NCI-H748 (cell line): Measurements from ENCODE around the gene NFE2L3.
A peak's percentile ranks its signal among the peaks of the same experiment; 100 is the strongest.

Experiments
- DNase-seq: peaks from one replicate; lab custom pipeline; 2025; ENCODE audit not compliant: unreplicated experiment; lab: John Stamatoyannopoulos, UW

Gene NFE2L3

GRCh38 chr7:26198133-26198780 lies 46.3 kb downstream of the NFE2L3 start:
- DNase-seq: peak; percentile 17

- DNase-seq: no peak
These were observed 46.8 kb downstream of the NFE2L3 start for GRCh38 chr7:26198781-26199169.

- DNase-seq: peak; percentile 75
These were observed 47.5 kb downstream of the NFE2L3 start for GRCh38 chr7:26199301-26200037.

GRCh38 chr7:26200038-26200443 lies 48.0 kb downstream of the NFE2L3 start:
- peak; percentile 79 for DNase-seq

GRCh38 chr7:26200444-26201246 lies 48.6 kb downstream of the NFE2L3 start, which contains the start of gene HNRNPA2B1:
Gene HNRNPA2B1 (minus strand): TSS chr7:26200746. CDS start chr7:26200577, 169 bp downstream.
- DNase-seq: peak; percentile 99

- DNase-seq: peak; percentile 97
These were observed 49.4 kb downstream of the NFE2L3 start, which contains the start of gene CBX3 for GRCh38 chr7:26201247-26202018. Gene CBX3 (plus strand): TSS chr7:26201745. CDS start chr7:26202999, 1,254 bp downstream.

- DNase-seq: peak; percentile 75
These were observed 50.3 kb downstream of the NFE2L3 start for GRCh38 chr7:26202019-26202990.

GRCh38 chr7:26203016-26203415 lies 51.0 kb downstream of the NFE2L3 start:
- DNase-seq: no peak

- no peak for DNase-seq
These were observed 56.0 kb downstream of the NFE2L3 start for GRCh38 chr7:26208040-26208439.

- no peak for DNase-seq
These were observed 61.1 kb downstream of the NFE2L3 start for GRCh38 chr7:26212921-26213718.

GRCh38 chr7:26213807-26214515 lies 62.0 kb downstream of the NFE2L3 start:
- DNase-seq: no peak

GRCh38 chr7:26216049-26216448 lies 64.1 kb downstream of the NFE2L3 start:
- DNase-seq: no peak

- DNase-seq: no peak
These were observed 72.4 kb downstream of the NFE2L3 start for GRCh38 chr7:26224359-26224758.

GRCh38 chr7:26227987-26228386 lies 76.0 kb downstream of the NFE2L3 start:
- no peak for DNase-seq

GRCh38 chr7:26233902-26234511 lies 82.0 kb downstream of the NFE2L3 start:
- no peak for DNase-seq
